GM18873 (cell line): Measurements from ENCODE around the gene BPIFB1.

Experiments
- ATAC-seq: cut with Tn5 transposase; IDR thresholded peaks from one replicate; pipeline ENCODE4 v1.9.1; 2021; ENCODE audit warnings: mild to moderate bottlenecking, moderate library complexity, moderate number of reproducible peaks; ENCODE audit not compliant: unreplicated experiment, low FRiP score

The BPIFB1 gene

DNA sequence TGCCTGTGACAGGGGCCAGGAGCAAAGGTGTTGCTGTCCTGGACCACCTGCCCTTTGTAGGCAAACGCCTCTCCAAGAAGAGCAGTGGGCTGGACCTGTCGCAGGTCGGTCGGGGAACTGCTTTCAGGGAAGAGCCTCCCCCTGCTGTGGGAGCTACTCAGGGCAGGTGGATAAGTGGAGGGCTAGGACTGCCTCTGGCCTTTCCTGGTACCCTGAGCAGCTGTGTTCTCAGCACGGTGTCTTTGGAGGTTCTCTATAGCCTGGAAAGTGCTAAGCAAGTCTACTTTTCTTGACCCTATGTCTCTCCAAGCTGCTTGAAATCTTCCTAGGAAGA lies 35.0 kb downstream of the BPIFB1 start:
- no peak for ATAC-seq

DNA sequence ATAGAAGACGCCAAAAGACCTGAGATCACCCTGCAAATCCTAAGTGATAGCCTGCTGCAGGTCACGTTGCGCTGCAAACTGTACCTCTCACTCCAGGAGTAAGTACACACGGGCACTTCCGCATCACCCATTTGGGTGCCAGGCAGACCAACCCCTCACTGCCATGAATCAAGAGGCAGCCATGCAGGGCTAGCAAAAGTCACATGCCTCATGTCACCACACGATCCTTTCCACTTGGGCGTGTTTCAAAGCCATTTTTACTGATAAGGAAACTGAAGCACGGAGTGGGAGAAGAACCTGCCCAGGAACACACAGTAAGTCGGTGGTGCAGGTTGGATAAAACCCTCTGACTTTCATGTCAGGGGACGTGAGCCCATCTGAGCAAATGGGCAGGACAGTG lies 37.0 kb downstream of the BPIFB1 start:
- no peak for ATAC-seq

- ATAC-seq = no peak
Measured at GRCh38 chr20:33322456-33322855, 39.4 kb downstream of the BPIFB1 start.

- ATAC-seq = no peak
Measured at GRCh38 chr20:33323236-33323635, 40.2 kb downstream of the BPIFB1 start.

GRCh38 chr20:33325350-33325749 lies 42.3 kb downstream of the BPIFB1 start:
- no peak for ATAC-seq

DNA sequence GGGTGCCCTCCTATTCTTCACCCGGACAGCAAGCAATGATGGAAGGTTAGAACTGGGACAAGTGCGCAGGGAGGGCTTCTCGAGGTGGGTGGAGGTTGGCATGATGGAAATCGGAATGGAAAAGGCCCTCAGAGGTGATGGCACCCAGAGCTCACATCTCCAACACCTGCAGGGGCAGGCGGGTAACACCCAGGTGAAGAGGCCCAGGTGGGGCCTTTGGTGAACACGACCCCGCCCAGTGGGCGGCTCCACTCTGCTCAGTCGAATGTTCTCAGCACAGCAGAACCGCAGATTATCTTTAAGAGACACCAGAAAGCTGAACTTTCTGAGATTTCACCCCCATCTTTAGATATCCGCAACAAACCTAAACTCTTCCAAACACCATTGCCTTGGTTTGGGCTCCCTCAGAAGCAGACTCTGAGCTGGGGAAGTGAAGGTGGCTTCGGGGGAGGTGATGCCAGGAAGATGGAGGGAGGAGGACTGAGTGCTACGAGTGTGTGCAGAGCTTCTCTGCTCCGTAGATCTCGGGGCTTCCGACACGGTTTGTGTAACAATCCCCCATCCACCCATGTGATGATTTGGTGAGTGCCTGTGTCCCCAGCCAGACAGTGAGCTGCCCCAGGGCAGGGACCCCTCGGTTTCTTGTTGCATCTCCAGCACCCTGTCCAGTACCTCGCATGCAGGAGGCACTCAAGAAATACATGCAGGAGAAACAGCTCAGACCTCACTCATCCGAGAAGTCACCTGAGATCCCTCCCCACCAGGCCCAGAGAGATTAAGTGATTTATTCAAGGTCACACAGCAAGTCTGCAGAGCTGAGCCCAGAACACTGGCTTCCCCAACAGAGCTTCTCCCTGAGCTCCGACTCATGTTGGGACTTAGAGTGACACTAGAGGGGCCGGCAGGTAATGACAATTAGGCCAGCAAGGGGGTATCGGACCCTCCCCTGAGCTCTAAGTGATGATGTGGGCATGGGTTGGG lies 45.4 kb downstream of the BPIFB1 start:
- ATAC-seq = no peak

- ATAC-seq = no peak
Measured at GRCh38 chr20:33332905-33333456, 50.0 kb downstream of the BPIFB1 start.

DNA sequence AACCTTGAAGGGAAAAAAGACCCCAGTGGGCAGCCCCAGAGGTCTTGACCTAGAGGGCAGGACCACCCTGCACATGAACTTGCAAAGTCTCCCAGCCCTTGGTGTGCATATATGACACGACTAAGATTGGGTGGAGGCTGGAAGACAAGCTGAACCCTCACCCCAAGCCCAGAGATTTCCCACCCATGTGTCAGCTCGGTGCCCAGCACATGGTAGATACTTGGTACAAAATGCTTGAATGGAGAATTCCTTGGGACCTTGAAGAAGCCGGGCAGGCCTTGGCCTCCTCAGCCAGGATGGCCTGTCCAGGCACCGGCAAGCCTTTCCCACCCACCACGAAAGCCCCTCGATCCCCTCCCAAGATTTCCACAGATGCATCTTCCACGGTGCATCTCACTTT lies 50.6 kb downstream of the BPIFB1 start:
- no peak for ATAC-seq

- no peak for ATAC-seq
Measured at GRCh38 chr20:33334111-33334510, 51.1 kb downstream of the BPIFB1 start.

- no peak for ATAC-seq
Measured at GRCh38 chr20:33336375-33336774, 53.4 kb downstream of the BPIFB1 start.

- no peak for ATAC-seq
Measured at GRCh38 chr20:33337119-33337518, 54.1 kb downstream of the BPIFB1 start.

- no peak for ATAC-seq
Measured at GRCh38 chr20:33337531-33338165, 54.6 kb downstream of the BPIFB1 start.

DNA sequence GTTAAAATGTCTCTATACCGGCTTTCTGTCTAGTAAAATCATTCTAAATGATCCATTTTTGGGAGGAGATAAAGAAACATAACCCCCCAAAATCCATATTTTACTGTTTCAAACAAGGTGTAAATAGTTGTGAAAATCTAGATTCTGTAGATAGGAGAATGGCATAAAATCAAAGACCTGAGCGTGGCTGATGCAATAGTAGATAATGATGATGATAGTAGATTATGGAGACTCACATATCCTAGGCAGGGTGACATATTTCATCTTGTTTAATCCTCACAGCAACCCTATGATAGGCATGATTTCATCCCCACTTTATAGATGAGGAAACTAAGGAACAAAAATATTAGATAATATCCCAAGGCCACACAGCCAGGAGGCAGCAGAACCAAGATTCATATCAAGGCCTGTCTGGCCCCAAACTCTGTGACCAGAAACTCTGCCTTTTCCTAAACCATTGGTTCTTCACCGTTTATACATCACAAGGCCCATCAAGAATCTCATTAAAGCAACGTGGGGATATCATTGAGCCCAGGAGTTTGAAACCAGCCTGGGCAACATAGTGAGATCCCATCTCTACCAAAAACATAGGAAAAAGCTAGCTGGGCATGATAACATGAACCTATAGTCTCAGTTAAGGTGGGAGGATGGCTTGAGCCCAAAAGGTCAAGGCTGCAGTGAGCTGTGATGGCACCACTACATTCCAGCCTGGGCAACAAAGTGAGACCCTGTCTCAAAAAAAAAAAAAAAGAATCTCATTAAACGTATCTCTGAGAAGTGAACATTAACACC lies 55.6 kb downstream of the BPIFB1 start:
- ATAC-seq = no peak

DNA sequence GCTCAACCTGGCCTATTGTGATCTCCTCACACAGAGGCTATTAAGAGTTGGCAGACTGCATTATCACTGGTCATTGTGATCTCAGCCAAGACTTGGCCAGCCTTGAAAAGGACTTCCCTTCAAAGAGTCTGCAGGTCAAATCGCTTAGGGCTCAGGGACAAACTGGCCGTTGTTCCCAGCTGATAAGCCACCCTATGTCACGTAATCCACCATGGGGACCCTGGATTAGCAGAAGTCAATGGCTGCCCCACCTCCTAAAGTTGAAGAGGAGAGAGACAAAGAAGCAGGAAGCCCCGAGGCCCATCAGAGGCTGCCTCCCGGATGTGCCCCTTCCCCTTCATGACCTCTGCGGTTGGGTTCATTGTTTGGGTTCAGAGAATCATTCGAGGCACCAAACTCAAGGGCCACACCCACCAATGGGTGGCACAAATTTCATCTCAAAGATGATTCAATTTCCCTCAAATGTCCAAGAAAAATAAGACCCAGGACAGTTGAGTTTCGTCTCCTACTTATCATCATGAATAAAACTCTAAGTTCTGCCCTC lies 56.6 kb downstream of the BPIFB1 start:
- ATAC-seq = no peak

GRCh38 chr20:33343521-33343920 lies 60.5 kb downstream of the BPIFB1 start:
- ATAC-seq = no peak

- no peak for ATAC-seq
Measured at GRCh38 chr20:33345342-33345741, 62.3 kb downstream of the BPIFB1 start.

- no peak for ATAC-seq
Measured at GRCh38 chr20:33348136-33348937, 65.3 kb downstream of the BPIFB1 start.

DNA sequence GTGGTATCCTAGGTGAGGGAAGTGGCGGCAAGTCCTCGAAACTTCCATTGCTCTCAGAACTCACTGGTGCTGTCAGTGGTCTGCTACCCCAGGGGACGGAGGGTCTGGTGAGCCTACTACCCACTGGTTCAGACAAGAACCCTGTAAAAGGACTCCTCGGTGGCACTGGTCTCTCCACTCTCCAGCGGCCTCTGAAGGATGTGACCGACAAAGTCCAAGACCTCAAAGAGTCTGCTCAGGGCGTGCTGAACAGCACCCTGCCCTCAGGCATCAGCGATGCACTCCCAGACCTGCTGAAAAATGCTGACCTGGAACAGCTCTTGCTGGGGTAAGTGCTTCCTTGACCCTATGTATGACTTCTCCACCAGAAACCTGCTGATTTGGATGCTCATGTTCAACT lies 66.5 kb downstream of the BPIFB1 start:
- no peak for ATAC-seq

GRCh38 chr20:33351696-33352095 lies 68.7 kb downstream of the BPIFB1 start:
- ATAC-seq = no peak
